H1 (cell line): ENCODE results near the gene FGGY. TPM values are rescaled to one million over a fixed set of nuclear protein-coding genes. Genes with fewer than 3 reads are reported as not detected.

Source experiments
- CTCF ChIA-PET: fragments of 300-600 bp; sonication (Branson Sonifier 250); formaldehyde crosslinking; loops from one replicate; lab custom pipeline; 2021; ENCODE audit not compliant: partially characterized antibody; lab: Charles Lee
- POLR2A ChIA-PET: fragments of 300-600 bp; sonication (Branson Sonifier 250); formaldehyde crosslinking; loops from one replicate; lab custom pipeline; 2021; ENCODE audit warnings: inconsistent platforms; ENCODE audit not compliant: partially characterized antibody; lab: Charles Lee
- DNase-seq, 2 experiments: peaks; one replicate each; pipeline versions ENCODE4 v3.0.0 to v3.0.0-alpha.2; 2010 to 2022; ENCODE audit warnings: low spot score in 2 of 2, low read depth in 1 of 2, mixed read lengths in 1 of 2
- FAIRE-seq: peaks from 2 replicates; lab custom pipeline; 2011; peaks lifted over from hg19 to GRCh38; lab: Jason Lieb, UNC
- H2AFZ ChIP-seq: 2 replicates; pipeline ENCODE4 v1.8.1; 2012; ENCODE audit warnings: low read length, inconsistent platforms
- H2AK5ac ChIP-seq: 2 replicates; pipeline ENCODE4 v1.6.1; 2013; ENCODE audit warnings: low read depth, low read length
- H2BK120ac ChIP-seq: replicated peaks from 2 replicates; pipeline ENCODE3; 2013; ENCODE audit warnings: low read depth, low read length, inconsistent platforms
- H2BK12ac ChIP-seq: 2 replicates; pipeline ENCODE4 v1.6.1; 2013; ENCODE audit warnings: low read depth, low read length
- H2BK15ac ChIP-seq: 2 replicates; pipeline ENCODE4 v1.6.1; 2013; ENCODE audit warnings: low read length
- H2BK20ac ChIP-seq: 2 replicates; pipeline ENCODE4 v1.6.1; 2013; ENCODE audit warnings: low read length
- H2BK5ac ChIP-seq: 2 replicates; pipeline ENCODE4 v1.6.1; 2013; ENCODE audit warnings: low read depth, low read length
- H3K14ac ChIP-seq: 2 replicates; pipeline ENCODE4 v1.6.1; 2013; ENCODE audit warnings: inconsistent platforms; ENCODE audit not compliant: insufficient read length
- H3K18ac ChIP-seq: 2 replicates; pipeline ENCODE4 v1.6.1; 2013; ENCODE audit warnings: low read length; ENCODE audit errors: extremely low read depth
- H3K23ac ChIP-seq: 2 replicates; pipeline ENCODE4 v1.6.1; 2013; ENCODE audit warnings: inconsistent platforms; ENCODE audit not compliant: insufficient read length
- H3K23me2 ChIP-seq: 2 replicates; pipeline ENCODE4 v1.6.1; 2013; ENCODE audit warnings: low read depth, low read length
- H3K27ac ChIP-seq: 2 replicates; pipeline ENCODE4 v1.6.1; 2011; ENCODE audit warnings: low read depth, low read length, inconsistent platforms
- H3K27me3 ChIP-seq, 4 experiments: replicated peaks in 1 of 4; 1 replicate in 1 of 4; 2 replicates in 3 of 4; pipeline versions ENCODE4 v1.6.1 to v1.8.1; 2011 to 2013; ENCODE audit warnings: low read length in 3 of 4, mild to moderate bottlenecking in 3 of 4, inconsistent platforms in 2 of 4, mixed read lengths in 2 of 4, moderate library complexity in 1 of 4; ENCODE audit not compliant: control insufficient read depth in 3 of 4, insufficient read depth in 3 of 4; ENCODE audit errors: extremely low read depth in 1 of 4
- H3K36me3 ChIP-seq, 4 experiments: 2 replicates each; pipeline versions ENCODE4 v1.6.1 to v1.8.1; 2011 to 2013; ENCODE audit warnings: mild to moderate bottlenecking in 4 of 4, low read length in 3 of 4, moderate library complexity in 2 of 4, control low read depth in 1 of 4, inconsistent platforms in 1 of 4; ENCODE audit not compliant: insufficient read depth in 4 of 4, control insufficient read depth in 2 of 4
- H3K4ac ChIP-seq: replicated peaks from 2 replicates; pipeline ENCODE3; 2013; ENCODE audit warnings: low read length, low read depth, mixed read lengths, inconsistent platforms; ENCODE audit not compliant: insufficient read length
- H3K4me1 ChIP-seq, 4 experiments: replicated peaks in 1 of 4; 1 replicate in 1 of 4; 2 replicates in 3 of 4; pipeline versions ENCODE4 v1.6.1 to v1.8.1; 2011 to 2013; ENCODE audit warnings: low read length in 3 of 4, inconsistent platforms in 2 of 4, mixed read lengths in 1 of 4; ENCODE audit not compliant: insufficient read depth in 4 of 4, control insufficient read depth in 3 of 4
- H3K4me2 ChIP-seq, 2 experiments: 2 replicates each; pipeline versions ENCODE4 v1.6.1 to v1.8.1; 2011 to 2013; ENCODE audit warnings: low read depth in 2 of 2, low read length in 2 of 2, control low read depth in 1 of 2, inconsistent platforms in 1 of 2, mild to moderate bottlenecking in 1 of 2; ENCODE audit not compliant: insufficient read depth in 1 of 2
- H3K4me3 ChIP-seq, 4 experiments: fragments of 200-600, 300-600 bp in 1 of 4; sonication (generic), shearing (Covaris generic), sonication (Bioruptor Twin) in 1 of 4; 2 replicates each; pipeline versions ENCODE4 v1.5.1 to v1.8.1; 2011 to 2016; ENCODE audit warnings: low read length in 4 of 4, low read depth in 3 of 4, control low read depth in 2 of 4, inconsistent platforms in 2 of 4, mild to moderate bottlenecking in 2 of 4, mixed read lengths in 1 of 4, moderate library complexity in 1 of 4; ENCODE audit not compliant: insufficient read depth in 2 of 4; ENCODE audit errors: extremely low read depth in 1 of 4
- H3K56ac ChIP-seq: replicated peaks from 2 replicates; pipeline ENCODE3; 2013; ENCODE audit warnings: low read depth, mild to moderate bottlenecking, mixed read lengths, low read length, inconsistent platforms; ENCODE audit not compliant: insufficient read length
- H3K79me1 ChIP-seq: 2 replicates; pipeline ENCODE4 v1.6.1; 2013; ENCODE audit warnings: low read depth, low read length, control low read depth
- H3K79me2 ChIP-seq, 2 experiments: 2 replicates each; pipeline versions ENCODE4 v1.6.1 to v1.8.1; 2012 to 2013; ENCODE audit warnings: low read length in 2 of 2, mild to moderate bottlenecking in 2 of 2, inconsistent platforms in 1 of 2; ENCODE audit not compliant: insufficient read depth in 2 of 2, control insufficient read depth in 1 of 2
- H3K9ac ChIP-seq, 4 experiments: replicated peaks in 1 of 4; 1 replicate in 1 of 4; 2 replicates in 3 of 4; pipeline versions ENCODE4 v1.6.1 to v1.8.1; 2011 to 2013; ENCODE audit warnings: low read depth in 3 of 4, low read length in 3 of 4, control low read depth in 2 of 4, mild to moderate bottlenecking in 2 of 4, moderate library complexity in 2 of 4, inconsistent platforms in 1 of 4; ENCODE audit errors: extremely low read depth in 1 of 4
- H3K9me3 ChIP-seq, 2 experiments: 2 replicates each; pipeline versions ENCODE4 v1.6.1 to v1.8.1; 2012 to 2013; ENCODE audit warnings: mild to moderate bottlenecking in 2 of 2, moderate library complexity in 2 of 2, control low read depth in 1 of 2, inconsistent platforms in 1 of 2, low read depth in 1 of 2, low read length in 1 of 2, mixed read lengths in 1 of 2; ENCODE audit not compliant: insufficient read depth in 2 of 2
- H4K20me1 ChIP-seq, 2 experiments: replicated peaks in 1 of 2; 2 replicates each; pipeline versions ENCODE3 to v1.8.1; 2011 to 2013; ENCODE audit warnings: inconsistent platforms in 2 of 2, low read length in 2 of 2, mild to moderate bottlenecking in 1 of 2; ENCODE audit not compliant: insufficient read depth in 2 of 2, control insufficient read depth in 1 of 2
- H4K5ac ChIP-seq: 2 replicates; pipeline ENCODE4 v1.6.1; 2013; ENCODE audit warnings: low read length, low read depth, mixed read lengths, inconsistent platforms; ENCODE audit not compliant: insufficient read length
- H4K8ac ChIP-seq: 2 replicates; pipeline ENCODE4 v1.8.0; 2013; ENCODE audit warnings: mild to moderate bottlenecking, moderate library complexity, low read length, inconsistent platforms; ENCODE audit not compliant: insufficient read depth; ENCODE audit errors: extremely low read depth
- H4K91ac ChIP-seq: replicated peaks from 2 replicates; pipeline ENCODE3; 2013; ENCODE audit warnings: low read length, mixed read lengths, inconsistent platforms; ENCODE audit not compliant: insufficient read length
- CTCF ChIP-seq, 3 experiments: IDR thresholded peaks; 1 replicate in 2 of 3; 2 replicates in 1 of 3; pipeline versions ENCODE4 v1.5.1 to v1.6.1; 2011; ENCODE audit warnings: low read length in 3 of 3, mild to moderate bottlenecking in 3 of 3, inconsistent platforms in 2 of 3, low read depth in 1 of 3, moderate library complexity in 1 of 3; ENCODE audit not compliant: insufficient read depth in 1 of 3; ENCODE audit errors: control extremely low read depth in 1 of 3
- EZH2 ChIP-seq: fragments of 200-600 bp; sonication (generic); IDR thresholded peaks from 2 replicates; pipeline ENCODE4 v1.7.1; 2012; ENCODE audit warnings: low read depth, mild to moderate bottlenecking, moderate library complexity, low read length, inconsistent platforms; ENCODE audit not compliant: severe bottlenecking
- RAD21 ChIP-seq, 2 experiments: IDR thresholded peaks in 1 of 2; conservative IDR thresholded peaks in 1 of 2; 2 replicates each; pipeline ENCODE4 v1.6.1; 2011; ENCODE audit warnings: low read depth in 2 of 2, low read length in 2 of 2, improper control_type of control experiment in 1 of 2, inconsistent platforms in 1 of 2, mild to moderate bottlenecking in 1 of 2, moderate library complexity in 1 of 2
- WGBS, 2 experiments: shearing (Covaris generic) in 1 of 2; methylation state at CpG; one replicate each; pipeline versions ENCODE4 v1.1.6 to v1.1.7; 2013 to 2015; ENCODE audit warnings: low lambda C conversion rate in 2 of 2, mixed read lengths in 2 of 2, inconsistent platforms in 1 of 2, low coverage in 1 of 2, missing lambda C conversion rate in 1 of 2; ENCODE audit not compliant: insufficient replicate concordance in 2 of 2, insufficient coverage in 1 of 2, insufficient read length in 1 of 2; ENCODE audit errors: extremely low coverage in 1 of 2, missing lambda C conversion rate in 1 of 2; 5-methylcytosine and 5-hydroxymethylcytosine counted together
- polyA plus RNA-seq, 7 experiments: library from polyadenylated mRNA; depleted of rRNA in 3 of 7; stranded (reverse) in 5 of 7; unstranded in 2 of 7; fragments of >200 nt in 5 of 7; fragments of 200-250 nt in 2 of 7; gene quantifications; 1 replicate in 5 of 7; 2 replicates in 1 of 7; 4 replicates in 1 of 7; pipeline versions ENCODE4 v1.2.1 to v1.2.3, GENCODE V29; 2011 to 2013; ENCODE audit warnings: missing spikeins in 2 of 7, mixed read lengths in 2 of 7
- total RNA-seq: library from RNA; stranded (reverse); fragmentation: NEBNext Ultra II Directional; extraction: Animal tissue kit (Norgen Biotek cat#: 25700); gene quantifications from 2 replicates; pipeline ENCODE4 v1.2.1, GENCODE V29; 2021

The FGGY gene
- total and polyA plus RNA-seq, 2 of the 8 experiments (the other 6 are each of a cell fraction or from before 2014, with no cell fraction given), result 10.3 to 12.5 TPM

- ChIA-PET CTCF (interaction anchor here (1.9 kb wide), 1 partner anchor 214 kb away, joined by 4 read pairs; no protein-coding TSS in a partner anchor), POLR2A (no interaction called here)
- H3K23me2 ChIP-seq, result no peaks in the 10 kb centered on the region
- no peak overlapping the region for H3K27ac ChIP-seq
- H2BK120ac ChIP-seq, result no peak overlapping the region
- no peak overlapping the region for H2BK15ac ChIP-seq
- DNase-seq, result no peak
- H2AFZ ChIP-seq, result no peak overlapping the region
- no peaks in the 10 kb centered on the region for H3K79me1 ChIP-seq
- no peak overlapping the region for H3K4me3 ChIP-seq
- H4K5ac ChIP-seq, result no peak overlapping the region
- TF ChIP-seq RAD21 (IDR thresholded peaks at IDR 0.05 in 1 of 2, conservative IDR thresholded peaks at IDR 0.05 in 1 of 2; ENCODE audit: low read depth in 2 of 2, low read length in 2 of 2) (no peak), CTCF (IDR thresholded peaks at IDR 0.05; ENCODE audit: control extremely low read depth in 1 of 3, insufficient read depth in 1 of 3, low read depth in 1 of 3, low read length in 3 of 3) (no peak), EZH2 (no peak)
- TF ChIP-seq, all 59 proteins: peak for 0
- Histone ChIP-seq H3K36me3 (no peaks in the 10 kb centered on the region), H2BK5ac (no peak overlapping the region), H3K4ac (no peak overlapping the region), H2BK20ac (no peak overlapping the region), H3K56ac (no peak overlapping the region), H4K20me1 (no peaks in the 10 kb centered on the region), H3K9me3 (no peaks in the 10 kb centered on the region), H3K79me2 (no peaks in the 10 kb centered on the region), H3K18ac (no peak overlapping the region), H3K23ac (no peak overlapping the region), H3K27me3 (no peaks in the 10 kb centered on the region), H2AK5ac (no peak overlapping the region), H3K14ac (no peak overlapping the region), H2BK12ac (no peak overlapping the region), H3K4me1 (no peaks in the 10 kb centered on the region), H3K9ac (no peak overlapping the region), H4K8ac (no peak overlapping the region), H3K4me2 (no peak overlapping the region), H4K91ac (no peak overlapping the region)
- WGBS, 2 experiments, result 71% methylated on average over 2 of the region's 2 CpGs; no CpG with 5 or more reads in 1 of the 2 experiments
- no peak for FAIRE-seq
Observed at GRCh38 chr1:59485171-59485570, 188.3 kb downstream of the FGGY start.
